RWPE2 (cell line): ENCODE results near the gene PITPNC1.
A peak's percentile ranks its signal among the peaks of the same experiment; 100 is the strongest.

Experiments
- ATAC-seq: fragments of 200-7000 bp; cut with Tn5 transposase; 3 replicates; pipeline ENCODE4 v1.9.1; 2021; ENCODE audit warnings: low read depth
- DNase-seq: peaks from one replicate; pipeline ENCODE4 v3.0.0-alpha.2; 2020; ENCODE audit warnings: low spot score
- H3K27ac ChIP-seq: fragments of 450-650 bp; 2 replicates; pipeline ENCODE4 v1.5.1; 2017; ENCODE audit warnings: mild to moderate bottlenecking; ENCODE audit not compliant: poor library complexity, severe bottlenecking
- H3K27me3 ChIP-seq: fragments of 250-450 bp; sonication (Bioruptor Pico); 2 replicates; pipeline ENCODE4 v1.5.1; 2021; ENCODE audit warnings: mild to moderate bottlenecking, moderate library complexity; ENCODE audit not compliant: insufficient read depth, poor library complexity, severe bottlenecking
- H3K36me3 ChIP-seq: fragments of 250-450 bp; sonication (Bioruptor Pico); 2 replicates; pipeline ENCODE4 v1.5.1; 2020; ENCODE audit warnings: low read depth, mild to moderate bottlenecking, moderate library complexity
- H3K4me1 ChIP-seq: fragments of 250-450 bp; sonication (Bioruptor Pico); 2 replicates; pipeline ENCODE4 v1.5.1; 2021; ENCODE audit warnings: mild to moderate bottlenecking, moderate library complexity; ENCODE audit not compliant: insufficient read depth, poor library complexity, severe bottlenecking
- H3K4me3 ChIP-seq: fragments of 250-450 bp; sonication (Bioruptor Pico); 2 replicates; pipeline ENCODE4 v1.5.1; 2021; ENCODE audit warnings: mild to moderate bottlenecking, moderate library complexity; ENCODE audit not compliant: severe bottlenecking
- H3K9me3 ChIP-seq: fragments of 250-450 bp; sonication (Bioruptor Pico); 2 replicates; pipeline ENCODE4 v1.5.1; 2021; ENCODE audit warnings: mild to moderate bottlenecking, moderate library complexity; ENCODE audit not compliant: severe bottlenecking
- TF ChIP-seq, protein P1 (sequence below): fragments of 450-650 bp; IDR thresholded peaks from one replicate; pipeline ENCODE4 v1.5.1; 2017; ENCODE audit warnings: mild to moderate bottlenecking, moderate library complexity; ENCODE audit not compliant: poor library complexity, severe bottlenecking

Gene PITPNC1

DNA sequence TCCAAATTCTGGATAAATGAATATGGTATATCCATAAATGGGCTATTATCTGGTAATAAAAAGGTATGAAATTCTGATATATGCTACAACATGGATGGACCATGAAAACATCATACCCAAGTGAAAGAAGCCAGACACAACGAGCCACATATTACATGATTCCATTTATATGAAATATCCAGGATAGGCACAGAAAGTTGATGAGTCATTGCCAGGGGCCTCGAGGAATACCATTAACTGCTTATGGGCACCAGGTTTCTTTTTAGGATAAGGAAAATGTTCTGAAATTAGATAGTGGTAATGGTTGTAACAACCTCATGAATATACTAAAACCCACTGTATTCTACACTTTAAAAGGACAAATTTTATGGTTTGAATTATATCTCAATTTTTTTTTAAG lies 123.2 kb downstream of the PITPNC1 start:
- no peaks in the 10 kb centered on the region for H3K9me3 ChIP-seq
- TF ChIP-seq, protein P1, sequence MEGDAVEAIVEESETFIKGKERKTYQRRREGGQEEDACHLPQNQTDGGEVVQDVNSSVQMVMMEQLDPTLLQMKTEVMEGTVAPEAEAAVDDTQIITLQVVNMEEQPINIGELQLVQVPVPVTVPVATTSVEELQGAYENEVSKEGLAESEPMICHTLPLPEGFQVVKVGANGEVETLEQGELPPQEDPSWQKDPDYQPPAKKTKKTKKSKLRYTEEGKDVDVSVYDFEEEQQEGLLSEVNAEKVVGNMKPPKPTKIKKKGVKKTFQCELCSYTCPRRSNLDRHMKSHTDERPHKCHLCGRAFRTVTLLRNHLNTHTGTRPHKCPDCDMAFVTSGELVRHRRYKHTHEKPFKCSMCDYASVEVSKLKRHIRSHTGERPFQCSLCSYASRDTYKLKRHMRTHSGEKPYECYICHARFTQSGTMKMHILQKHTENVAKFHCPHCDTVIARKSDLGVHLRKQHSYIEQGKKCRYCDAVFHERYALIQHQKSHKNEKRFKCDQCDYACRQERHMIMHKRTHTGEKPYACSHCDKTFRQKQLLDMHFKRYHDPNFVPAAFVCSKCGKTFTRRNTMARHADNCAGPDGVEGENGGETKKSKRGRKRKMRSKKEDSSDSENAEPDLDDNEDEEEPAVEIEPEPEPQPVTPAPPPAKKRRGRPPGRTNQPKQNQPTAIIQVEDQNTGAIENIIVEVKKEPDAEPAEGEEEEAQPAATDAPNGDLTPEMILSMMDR = no peak
- H3K36me3 ChIP-seq = no peaks in the 10 kb centered on the region
- no peak overlapping the region for H3K4me3 ChIP-seq
- H3K27me3 ChIP-seq = no peaks in the 10 kb centered on the region
- peak overlapping the region; percentile 10 for H3K27ac ChIP-seq
- peaks cover 15% of the 10 kb centered on the region for H3K4me1 ChIP-seq
- ATAC-seq (0 out of 3 replicates have a peak, but pooled peaks have one; percentile 45), DNase-seq (no peak)

DNA sequence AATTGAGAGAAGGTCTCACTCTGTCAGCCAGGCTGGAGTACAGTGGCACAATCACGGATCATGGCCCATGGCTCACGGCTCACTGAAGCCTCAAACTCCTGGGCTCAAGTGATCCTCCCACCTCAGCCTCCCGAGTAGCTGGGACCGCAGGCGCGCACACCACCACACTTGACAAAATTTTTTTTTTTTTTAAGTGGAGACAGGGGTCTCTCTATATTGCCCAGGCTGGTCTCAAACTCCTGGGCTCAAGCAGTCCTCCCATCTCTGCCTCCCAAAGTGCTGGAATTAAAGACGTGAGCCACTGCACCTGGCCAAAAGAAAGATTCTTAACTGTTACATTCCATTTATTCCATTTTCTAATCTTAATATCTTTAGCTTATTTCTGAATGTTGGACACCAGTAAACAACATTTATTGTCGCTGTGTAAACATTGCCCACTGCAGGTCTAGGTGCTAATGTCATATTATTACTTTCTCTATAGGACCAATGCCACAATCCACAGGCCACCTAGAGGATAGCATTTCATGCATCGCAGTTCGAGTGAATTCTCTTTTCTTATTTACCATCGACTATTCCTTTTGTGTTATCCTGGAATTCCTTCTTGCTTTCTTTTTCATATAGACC lies 123.7 kb downstream of the PITPNC1 start:
- H3K4me1 ChIP-seq = peaks cover 15% of the 10 kb centered on the region
- TF ChIP-seq, protein P1 = no peak
- H3K9me3 ChIP-seq = no peaks in the 10 kb centered on the region
- no peaks in the 10 kb centered on the region for H3K36me3 ChIP-seq
- no peak overlapping the region for H3K27ac ChIP-seq
- ATAC-seq (no peak), DNase-seq (no peak)
- no peaks in the 10 kb centered on the region for H3K27me3 ChIP-seq
- no peak overlapping the region for H3K4me3 ChIP-seq

DNA sequence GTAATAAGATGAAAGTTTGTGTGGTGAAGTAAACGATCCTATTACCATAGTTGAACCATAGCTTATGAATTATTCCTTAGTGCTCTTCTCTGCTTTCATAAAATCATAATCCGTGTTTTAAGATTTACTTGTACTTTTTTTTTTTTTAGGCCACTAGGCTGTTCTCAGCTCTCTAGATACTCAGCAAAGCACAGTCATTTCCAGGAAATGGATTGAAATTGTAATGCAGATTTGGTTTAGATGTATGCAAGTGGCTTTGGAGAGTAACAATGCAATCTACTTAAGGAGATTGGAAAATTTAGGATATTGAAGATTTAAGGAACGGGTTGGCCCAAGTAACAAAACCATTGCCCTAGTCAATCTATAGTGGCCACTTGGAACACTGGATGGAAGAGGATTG lies 125.1 kb downstream of the PITPNC1 start:
- no peak overlapping the region for H3K27ac ChIP-seq
- TF ChIP-seq, protein P1 = no peak
- H3K4me3 ChIP-seq = no peak overlapping the region
- H3K4me1 ChIP-seq = peaks cover 15% of the 10 kb centered on the region
- ATAC-seq = no peak
- no peak for DNase-seq
- H3K27me3 ChIP-seq = no peaks in the 10 kb centered on the region
- peaks cover 4% of the 10 kb centered on the region; the same call in 1 of the 2 replicates for H3K36me3 ChIP-seq
- H3K9me3 ChIP-seq = no peaks in the 10 kb centered on the region

DNA sequence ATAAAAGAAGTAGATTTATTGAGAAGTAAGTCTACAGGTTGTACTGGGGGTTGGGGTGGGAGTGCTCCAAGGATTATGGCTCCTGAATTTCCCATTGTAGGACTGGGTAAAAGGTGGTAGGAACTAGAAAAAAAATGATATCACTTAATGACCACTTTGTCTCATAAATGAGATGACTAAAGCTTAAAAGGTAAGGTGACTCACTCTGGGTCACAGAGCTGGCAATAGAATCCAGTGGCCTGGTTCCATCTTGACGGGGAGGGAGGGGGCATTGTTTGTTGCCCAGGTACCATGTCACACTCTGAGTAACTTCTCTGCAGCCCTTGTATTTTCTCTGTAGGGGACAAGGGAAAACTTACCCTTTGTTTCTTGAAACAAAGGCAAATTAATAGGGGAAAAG lies 126.1 kb downstream of the PITPNC1 start:
- ATAC-seq (peak; percentile 76), DNase-seq (no peak)
- peaks cover 15% of the 10 kb centered on the region for H3K4me1 ChIP-seq
- H3K9me3 ChIP-seq = no peaks in the 10 kb centered on the region
- H3K4me3 ChIP-seq = no peak overlapping the region
- TF ChIP-seq, protein P1 = no peak
- H3K27ac ChIP-seq = no peak overlapping the region
- H3K27me3 ChIP-seq = no peaks in the 10 kb centered on the region
- peaks cover 4% of the 10 kb centered on the region; the same call in 1 of the 2 replicates for H3K36me3 ChIP-seq

DNA sequence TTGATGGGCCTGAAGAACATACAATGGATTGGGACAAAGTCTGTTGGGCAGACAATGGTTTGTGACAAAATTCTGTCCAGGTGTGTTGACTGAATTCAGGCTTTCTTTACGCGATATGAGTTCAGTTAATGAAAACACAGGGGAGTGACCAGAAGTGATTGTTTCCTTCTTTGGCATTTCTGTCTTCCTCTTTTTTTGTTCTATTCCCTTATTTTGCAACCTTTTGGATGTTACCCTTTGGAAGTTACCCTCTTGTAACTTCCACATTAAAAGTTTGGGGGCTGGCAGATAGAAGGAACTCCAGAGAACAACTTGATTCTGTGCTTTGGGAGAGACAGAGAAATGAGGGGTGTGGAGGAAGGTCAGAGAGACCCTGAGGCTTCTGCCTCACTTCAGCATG lies 126.7 kb downstream of the PITPNC1 start:
- no peak overlapping the region for H3K27ac ChIP-seq
- ATAC-seq = no peak

More for the DNA sequence above, 126.7 kb downstream of the PITPNC1 start:
- Histone ChIP-seq H3K4me3 (no peak overlapping the region), H3K9me3 (no peaks in the 10 kb centered on the region), H3K27me3 (no peaks in the 10 kb centered on the region), H3K36me3 (peaks cover 4% of the 10 kb centered on the region; the same call in 1 of the 2 replicates), H3K4me1 (peaks cover 15% of the 10 kb centered on the region)
- DNase-seq = no peak
- TF ChIP-seq, protein P1 = no peak
